GM19035 (cell line): ENCODE data around the gene INAVA.
"Not testable (repeated sequence)": the region's sequence is repeated elsewhere in the genome, so short reads cannot be mapped to it uniquely, and the experiment has no call there.

ENCODE experiments used
- ATAC-seq: cut with Tn5 transposase; IDR thresholded peaks from one replicate; pipeline ENCODE4 v1.9.1; 2021; ENCODE audit not compliant: unreplicated experiment

Gene INAVA

DNA sequence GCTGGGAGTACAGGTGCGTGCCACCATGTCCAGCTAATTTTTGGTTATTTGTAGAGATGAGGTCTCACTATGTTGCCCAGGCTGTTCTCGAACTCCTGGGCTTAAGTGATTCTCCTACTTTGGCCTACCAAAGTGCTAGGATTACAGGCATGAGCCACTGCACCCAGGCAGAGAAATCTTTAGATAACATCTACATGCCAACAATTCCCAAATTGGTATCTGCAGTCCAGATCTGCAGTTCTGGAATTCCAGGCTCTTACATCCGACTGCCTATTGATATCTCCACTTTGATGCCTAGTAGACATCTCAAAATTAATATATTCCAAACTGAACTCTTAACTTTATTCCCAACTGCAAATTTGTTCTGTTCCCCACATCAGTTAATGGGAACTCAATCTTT is 23.3 kb downstream of the INAVA start:
- no peak for ATAC-seq

DNA sequence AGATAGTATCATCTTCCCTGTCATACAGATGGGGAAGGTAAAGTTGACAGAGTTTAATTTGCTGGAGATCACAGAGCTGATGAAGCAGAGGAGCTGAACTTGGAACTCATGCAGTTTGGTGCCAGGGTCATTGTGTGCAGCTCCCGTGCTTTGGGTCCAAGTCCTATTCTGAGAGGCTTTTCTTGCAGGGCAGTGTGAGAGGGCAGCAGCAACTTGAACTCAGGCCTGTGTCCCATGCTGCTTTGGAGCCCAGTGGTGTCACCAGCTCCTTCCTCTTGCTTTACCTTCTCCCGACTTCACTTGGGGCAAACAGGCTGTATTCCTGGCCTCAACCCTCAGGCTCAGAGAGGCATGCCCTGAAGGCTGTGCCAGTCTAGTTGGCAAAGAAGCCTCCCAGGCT is 24.7 kb downstream of the INAVA start:
- no peak for ATAC-seq

DNA sequence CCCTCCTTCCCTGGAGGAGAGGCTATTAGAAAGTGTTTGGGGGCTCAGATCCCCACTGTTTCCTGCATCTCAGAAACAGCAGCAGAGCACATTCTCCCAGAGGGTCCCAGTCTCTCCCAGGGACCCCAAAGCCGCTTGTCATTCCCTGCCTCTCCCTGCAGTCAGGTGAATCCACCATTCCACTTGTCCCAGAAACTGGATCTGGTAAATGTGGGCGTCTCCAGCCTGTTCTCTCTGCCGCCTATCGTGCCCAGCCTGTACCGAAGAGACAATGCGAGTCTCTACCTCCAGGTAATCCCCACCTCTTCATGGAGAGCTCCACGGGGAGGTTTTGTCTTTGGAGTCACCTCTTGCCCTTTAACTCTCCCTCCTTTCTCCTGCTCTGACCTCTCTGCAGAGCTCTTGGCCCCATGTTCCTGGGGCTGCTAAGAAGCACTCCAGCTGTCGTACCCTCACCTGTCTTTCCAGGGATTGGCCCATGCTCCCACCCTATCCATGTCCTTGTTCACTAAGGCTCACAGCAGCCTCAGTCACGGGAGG is 26.9 kb downstream of the INAVA start:
- no peak for ATAC-seq

DNA sequence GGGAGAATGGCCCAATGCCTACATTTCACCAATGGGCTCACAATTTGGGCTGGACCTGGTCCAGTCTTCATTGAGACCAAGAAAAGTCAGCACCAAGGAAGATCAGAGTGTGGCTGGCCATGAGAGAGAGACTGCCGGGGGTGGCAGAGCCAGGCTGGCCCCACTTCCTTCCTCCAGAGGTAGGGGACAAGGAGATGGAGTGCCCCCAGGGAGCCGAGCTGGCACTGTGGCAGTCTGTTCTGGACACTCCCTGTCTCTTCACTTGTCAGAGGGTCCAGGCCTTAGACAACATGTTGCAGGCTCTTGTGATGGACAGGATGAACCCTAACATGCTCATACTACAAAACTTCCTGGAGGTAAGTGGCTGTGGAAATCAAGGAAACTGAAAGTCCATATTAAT is 27.7 kb downstream of the INAVA start:
- no peak for ATAC-seq

DNA sequence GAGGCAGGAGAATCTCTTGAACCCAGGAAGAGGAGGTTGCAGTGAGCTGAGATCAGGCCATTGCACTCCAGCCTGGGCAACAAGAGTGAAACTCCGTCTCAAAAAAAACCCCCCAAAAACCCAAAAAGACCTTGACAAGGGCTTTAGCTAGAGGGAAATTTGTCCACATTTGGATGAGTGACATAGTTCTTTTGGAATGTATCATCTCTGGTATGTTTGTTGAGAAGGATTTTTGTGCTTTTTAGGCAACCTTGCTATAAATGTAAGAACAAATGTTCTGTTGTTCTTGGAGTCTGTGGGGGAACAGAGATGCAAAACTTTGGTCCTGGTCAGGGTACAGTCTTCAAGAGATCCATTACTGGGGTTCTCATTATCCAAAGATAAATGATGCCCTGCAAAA is 28.9 kb downstream of the INAVA start:
- no peak for ATAC-seq

DNA sequence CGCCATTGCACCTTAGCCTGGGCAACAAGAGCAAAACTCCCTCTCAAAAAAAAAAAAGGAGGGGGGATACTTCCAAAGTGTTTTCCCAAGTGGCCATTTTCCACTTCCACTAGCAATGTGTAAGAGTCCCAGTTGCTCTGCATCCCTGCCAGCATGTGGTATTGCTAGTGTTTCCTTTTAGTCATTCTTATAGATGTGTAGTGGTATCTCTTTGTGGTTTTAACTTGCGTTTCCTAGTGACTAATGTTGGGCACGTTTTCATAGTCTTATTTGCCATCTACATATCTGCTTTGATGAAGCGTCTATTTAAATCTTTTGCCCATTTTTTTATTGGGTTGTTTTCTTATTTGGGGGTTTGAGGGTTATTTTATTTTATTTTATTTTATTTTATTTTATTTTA is 31.1 kb downstream of the INAVA start:
- ATAC-seq = no peak

DNA sequence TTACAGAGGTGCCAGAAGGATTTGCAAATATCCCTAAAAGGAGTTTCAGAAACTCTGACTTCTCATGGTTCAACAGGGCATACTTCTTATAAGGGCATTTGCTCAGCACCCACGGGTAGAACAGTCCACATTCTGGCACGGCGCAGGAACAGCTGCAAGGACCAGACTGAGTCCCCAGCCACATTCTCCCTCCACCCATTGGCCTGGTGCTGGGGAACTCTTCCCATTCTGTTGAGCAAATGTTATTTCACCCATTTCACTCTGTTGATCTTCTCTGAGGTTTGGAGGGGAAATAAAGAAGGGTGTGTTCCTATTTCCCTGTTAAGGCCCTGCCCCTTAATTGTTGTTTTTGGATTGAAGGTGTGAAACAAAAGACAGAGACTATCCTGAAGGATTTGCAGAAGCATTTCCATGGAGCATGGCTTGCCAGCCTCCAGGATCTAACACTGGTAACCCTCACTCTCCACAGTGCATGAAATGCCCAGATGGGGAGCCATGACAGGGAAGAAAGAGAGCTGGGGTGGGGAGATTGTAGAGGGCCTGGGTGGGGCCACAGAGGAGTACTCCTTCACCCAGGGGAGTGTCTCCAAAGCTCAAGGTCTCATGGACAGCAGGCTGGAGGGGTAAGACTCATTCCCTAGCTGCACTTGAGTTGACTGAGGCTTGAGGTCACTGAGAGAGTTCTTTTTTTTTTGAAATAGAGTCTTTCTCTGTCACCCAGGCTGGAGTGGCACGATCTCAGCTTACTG is 35.0 kb downstream of the INAVA start:
- ATAC-seq = no peak

DNA sequence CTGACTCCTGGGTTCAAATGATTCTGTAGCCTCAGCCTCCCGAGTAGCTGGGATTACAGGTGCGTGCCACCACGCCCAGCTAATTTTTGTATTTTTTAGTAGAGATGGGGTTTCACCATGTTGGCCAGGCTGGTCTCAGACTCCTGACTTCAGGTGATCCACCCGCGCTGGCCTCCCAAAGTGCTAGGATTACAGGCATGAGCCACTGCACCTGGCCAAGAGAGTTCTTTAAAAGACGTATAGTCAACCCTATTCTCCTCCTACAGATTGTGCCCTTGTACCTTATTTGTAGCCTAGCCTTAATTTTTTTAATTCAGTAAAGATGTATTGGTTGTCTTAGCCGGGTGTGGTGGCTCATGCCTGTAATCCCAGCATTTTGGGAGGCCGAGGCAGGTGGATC is 35.6 kb downstream of the INAVA start:
- not testable (repeated sequence) for ATAC-seq

DNA sequence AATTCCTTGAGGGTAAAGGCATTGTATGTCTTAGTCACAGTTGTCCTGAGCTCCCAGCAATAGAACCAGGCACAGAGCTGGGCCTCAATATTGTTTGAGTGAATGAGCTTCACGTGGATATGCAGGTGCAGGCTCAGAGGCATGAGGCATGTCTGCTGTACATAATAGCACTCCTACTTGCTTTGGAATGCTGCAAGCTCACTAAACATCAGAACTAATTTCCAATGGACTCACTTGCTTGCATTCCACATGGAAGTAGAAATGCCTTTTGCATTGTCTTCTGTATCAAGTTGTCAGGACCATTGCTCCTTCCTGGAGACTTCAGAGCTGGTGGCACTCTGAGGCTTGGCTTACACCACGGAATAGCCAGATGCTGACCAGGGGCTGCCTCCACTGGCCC is 37.1 kb downstream of the INAVA start:
- ATAC-seq = no peak

DNA sequence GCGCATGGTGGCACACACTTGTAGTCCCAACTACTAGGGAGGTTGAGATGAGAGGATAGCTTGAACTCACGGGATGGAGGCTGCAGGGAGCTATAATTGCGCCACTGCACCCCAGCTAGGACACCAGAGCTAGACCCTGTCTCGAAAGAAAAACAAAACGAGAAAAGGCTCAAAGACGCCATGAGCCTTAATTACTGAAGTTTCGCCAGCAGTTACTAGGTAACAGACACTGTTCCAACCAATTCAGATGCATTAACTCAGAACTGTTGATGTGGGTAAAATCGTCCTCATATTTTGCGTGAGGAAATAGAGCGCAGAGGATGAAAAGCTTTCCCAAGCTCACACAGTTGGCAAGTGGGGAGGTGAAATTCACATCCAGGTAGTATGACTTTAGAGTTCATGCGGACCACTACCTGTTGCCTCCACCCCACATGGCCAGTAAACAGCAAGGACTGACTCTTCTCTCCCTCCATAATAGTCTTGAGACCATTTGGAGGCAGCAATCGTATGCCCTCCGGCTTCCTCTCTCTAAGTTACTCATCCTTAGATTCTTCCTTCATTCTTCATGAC is 40.1 kb downstream of the INAVA start:
- ATAC-seq = no peak

DNA sequence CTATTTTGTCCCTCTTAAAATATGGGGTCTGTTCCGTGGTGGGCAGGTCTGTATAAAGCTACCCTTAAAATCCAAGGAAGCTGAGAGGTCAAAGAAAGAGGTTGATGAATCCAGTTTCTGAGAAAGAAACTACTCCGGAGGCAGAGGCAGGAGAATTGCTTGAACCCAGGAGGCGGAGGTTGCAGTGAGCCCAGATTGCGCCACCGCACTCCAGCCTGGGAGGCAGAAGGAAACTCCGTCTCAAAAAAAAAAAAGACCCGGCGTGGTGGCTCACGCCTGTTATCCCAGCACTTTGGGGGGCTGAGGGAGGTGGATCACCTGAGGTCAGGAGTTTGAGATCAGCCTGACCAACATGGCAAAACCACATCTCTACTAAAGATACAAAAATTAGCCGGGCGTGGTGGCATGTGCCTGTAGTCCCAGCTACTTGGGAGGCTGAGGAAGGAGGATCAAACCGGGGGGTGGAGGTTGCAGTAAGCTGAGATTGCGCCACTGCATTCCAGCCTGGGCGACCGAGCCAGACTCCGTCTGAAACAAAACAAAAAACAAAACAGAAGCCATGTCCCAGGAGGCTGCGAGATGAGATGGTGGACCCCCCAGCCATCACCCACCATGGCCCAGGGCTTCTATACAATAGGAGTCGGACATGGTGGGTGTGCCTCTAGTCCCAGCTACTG is 40.7 kb downstream of the INAVA start:
- not testable (repeated sequence) for ATAC-seq

DNA sequence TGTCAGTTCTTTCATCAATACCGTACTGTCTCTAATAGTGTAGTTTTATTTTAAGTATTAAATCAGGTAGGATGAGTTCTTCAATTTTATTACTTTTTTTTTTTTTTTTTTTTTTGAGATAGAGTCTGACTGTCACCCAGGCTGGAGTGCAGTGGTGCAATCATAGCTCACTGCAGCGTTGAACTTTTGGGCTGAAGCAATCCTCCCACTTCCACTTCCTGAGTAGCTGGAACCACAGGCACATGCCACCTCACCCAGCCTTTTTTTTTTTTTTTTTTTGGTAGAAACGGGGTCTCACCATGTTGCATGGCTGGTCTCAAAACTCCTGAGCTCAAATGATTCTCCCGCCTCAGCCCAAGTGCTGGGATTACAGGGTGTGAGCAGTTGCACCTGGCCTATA is 44.3 kb downstream of the INAVA start:
- no peak for ATAC-seq

DNA sequence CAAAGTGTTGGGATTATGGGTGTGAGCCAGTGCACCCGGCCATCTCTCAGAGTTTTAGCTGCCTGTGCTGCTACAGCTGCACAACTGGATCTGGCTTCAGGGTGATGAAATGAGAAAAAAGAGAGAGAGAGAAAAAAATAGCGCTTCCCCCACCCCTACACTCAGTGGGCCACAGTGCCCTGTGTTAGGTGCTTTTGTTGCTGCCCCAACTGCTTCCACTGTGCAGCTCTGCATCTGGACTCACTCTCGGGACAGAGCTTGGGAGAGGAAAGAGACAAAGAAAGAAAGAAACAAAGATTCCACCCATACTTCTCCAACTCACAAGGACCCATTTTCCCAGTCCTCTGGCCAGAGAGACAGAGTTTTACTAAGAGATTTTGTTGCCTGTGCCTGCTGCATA is 50.4 kb downstream of the INAVA start:
- no peak for ATAC-seq

DNA sequence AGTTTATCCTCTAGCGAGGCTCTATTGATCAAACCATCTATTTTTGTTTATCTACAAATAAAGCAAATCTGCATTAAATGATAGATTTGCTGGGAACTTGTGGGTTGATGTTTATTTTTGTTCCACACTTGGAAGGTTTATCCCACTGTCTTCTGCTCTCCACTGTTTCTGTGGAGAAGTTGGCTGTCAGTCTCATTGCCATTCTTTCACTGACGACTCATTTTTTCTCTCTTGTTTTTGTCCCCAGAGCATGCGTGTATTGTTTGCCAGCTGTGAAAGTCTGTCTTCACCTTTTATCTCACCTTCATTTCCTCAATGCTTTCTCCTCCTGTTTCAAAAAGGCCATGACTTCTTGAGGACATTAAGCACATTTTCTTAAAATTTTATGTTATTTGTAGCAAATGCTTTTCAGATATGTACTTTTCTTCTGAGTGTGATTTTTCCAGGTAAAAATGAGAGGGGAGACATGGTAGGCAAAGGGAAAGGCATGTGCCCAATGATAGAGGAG is 52.4 kb downstream of the INAVA start:
- no peak for ATAC-seq

DNA sequence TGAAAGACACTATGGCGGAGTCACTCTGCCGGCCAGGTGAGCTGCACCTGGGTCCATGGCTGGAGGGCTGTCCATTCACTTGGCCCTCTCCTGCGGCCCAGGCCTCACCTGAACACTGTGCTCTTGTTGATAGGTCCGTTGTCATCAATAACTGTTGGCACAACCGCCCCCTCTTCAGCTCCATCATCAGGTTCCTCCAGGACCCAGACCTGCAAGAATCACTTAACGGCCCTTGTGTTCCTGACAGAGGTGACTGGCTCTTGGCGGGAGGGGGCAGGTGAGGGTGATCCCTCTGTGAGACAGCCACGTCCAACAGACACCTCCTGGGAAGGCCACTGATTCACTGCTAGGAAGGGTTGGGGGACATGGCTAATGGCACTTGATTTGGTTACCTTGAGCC is 54.9 kb downstream of the INAVA start:
- ATAC-seq = no peak

DNA sequence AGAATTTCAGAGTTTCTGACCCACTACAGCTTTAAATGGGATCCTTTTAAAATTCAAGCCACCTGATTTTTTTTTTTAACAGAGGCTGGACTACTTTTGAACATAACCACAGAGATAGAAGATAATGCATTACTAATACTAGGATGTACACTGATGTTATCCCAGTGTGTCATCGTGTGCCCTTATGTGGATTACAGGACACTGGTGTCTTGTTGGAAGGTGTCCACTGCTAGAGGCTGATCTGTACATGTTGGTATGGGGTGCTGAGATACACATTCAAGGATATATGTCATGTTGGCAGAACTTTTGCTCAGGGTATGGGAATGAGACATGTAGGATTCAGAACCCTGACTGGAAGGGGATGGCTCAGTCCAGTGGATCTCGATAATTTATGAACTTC is 56.3 kb downstream of the INAVA start:
- no peak for ATAC-seq

DNA sequence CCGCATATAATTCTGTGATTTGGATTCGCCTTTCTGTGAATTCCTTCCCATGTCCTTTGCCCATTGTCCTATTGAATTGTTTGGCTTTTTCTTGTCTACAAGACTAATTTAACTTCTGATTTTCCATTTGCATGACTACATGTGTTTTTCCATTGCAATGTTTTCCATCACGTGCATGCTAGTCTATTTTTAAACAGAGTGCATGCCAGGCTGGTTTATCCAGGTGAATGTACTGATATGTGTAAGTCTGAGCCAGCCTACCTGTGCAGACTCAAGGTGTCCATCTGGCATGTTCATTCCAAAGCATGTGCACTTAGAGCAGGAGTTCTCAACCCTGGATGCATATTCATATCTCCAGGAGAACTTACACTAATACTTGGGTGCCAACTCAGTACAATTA is 59.7 kb downstream of the INAVA start:
- no peak for ATAC-seq

DNA sequence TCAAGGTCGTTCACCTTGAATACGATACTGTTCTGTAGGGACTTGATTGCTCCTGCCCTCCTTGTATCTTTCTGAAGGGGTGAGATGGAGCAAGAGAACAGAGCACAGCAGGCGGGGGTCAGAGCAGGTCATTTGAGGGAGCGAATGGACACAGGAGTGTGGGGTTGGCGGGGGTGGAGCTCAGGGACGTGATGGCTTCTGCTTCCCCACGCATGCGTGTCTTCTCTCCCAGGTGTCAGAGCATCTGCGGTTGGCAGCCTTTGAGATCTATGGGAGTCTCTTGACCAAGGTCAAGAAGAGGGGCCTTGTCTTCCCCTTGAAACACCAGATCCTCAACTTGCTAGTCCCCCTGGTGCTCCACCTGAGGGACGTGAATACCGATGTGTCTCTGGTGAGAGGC is 63.9 kb downstream of the INAVA start:
- no peak for ATAC-seq

DNA sequence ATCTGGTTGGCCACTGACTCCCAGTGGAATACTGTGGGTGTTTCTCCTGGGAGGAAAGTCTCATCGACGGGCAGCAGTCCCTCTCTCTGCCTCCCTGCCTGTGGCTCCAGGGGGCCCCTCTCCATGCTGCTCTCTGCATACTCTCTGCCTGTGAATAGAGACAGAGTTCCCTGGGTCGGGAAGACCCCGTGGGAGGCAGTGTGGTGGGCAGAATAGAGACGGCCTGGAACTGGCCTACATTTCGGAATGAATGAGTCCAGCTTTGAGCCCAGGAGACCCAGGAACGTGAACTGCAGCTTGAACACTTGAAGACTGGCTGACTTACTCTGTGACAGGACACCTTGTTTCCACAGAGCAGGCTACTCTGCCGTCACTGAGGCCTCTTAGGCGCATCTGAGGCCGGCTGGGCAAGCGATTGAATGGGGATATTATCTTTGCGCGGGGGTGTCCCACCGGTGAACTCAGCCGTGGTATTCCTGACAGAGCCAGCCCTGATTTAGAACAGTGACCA is 64.8 kb downstream of the INAVA start:
- no peak for ATAC-seq

DNA sequence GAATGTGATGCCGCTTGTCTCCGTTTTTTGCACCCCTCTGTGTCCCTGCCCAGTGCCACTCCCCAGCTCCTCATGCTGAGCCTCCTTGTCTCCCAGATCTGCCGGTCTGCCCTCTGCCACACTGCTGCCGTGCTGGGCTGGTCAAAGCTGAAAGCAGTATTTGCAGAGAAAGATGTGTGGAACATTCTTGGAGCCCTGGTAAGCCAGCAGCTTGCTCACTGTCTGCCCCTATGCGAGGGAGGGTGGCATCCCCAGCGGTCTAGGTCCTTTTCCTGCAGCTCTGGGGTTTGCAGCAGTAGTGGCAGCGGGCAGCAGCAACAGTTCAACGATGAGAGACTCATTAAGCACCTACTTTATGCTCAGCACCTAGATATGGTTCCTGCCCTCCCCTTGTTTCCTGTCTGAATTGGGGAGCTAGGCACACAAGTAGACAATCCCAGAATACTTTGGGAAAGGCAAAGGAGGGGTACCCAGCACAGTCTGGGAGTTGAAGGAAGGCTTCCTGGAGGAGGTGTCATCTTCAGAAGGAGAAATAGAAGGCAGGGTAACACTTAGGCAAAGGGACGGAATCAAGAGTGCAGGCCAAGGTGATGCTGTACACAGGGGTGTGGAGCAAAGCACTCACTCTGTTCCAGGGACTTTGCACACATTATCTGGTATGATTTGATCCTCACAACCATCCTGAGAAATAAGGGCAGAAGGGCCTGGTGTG is 65.7 kb downstream of the INAVA start:
- no peak for ATAC-seq

DNA sequence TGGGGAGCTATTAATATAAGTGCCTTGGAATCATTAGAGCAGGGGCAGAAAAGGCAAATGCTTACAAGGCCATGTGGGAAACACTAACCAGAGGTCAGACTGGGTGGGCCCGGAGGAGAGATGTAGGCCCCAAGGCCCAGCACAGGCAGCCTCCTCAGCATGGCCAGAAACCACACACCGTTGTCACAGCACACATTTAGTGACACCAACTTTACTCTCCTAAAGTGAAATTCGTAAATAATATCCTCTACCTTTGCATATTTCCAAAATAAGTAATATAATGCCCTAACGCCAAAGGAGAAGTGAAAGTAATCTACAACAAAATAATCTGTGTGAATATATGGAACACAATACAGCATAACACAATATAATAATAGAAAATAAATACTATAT is 66.2 kb downstream of the INAVA start:
- no peak for ATAC-seq
